ENCODE measurements around the gene MEST.
"Not testable (repeated sequence)": the region's sequence is repeated elsewhere in the genome, so short reads cannot be mapped to it uniquely, and the experiment has no call there.

The MEST gene

DNA sequence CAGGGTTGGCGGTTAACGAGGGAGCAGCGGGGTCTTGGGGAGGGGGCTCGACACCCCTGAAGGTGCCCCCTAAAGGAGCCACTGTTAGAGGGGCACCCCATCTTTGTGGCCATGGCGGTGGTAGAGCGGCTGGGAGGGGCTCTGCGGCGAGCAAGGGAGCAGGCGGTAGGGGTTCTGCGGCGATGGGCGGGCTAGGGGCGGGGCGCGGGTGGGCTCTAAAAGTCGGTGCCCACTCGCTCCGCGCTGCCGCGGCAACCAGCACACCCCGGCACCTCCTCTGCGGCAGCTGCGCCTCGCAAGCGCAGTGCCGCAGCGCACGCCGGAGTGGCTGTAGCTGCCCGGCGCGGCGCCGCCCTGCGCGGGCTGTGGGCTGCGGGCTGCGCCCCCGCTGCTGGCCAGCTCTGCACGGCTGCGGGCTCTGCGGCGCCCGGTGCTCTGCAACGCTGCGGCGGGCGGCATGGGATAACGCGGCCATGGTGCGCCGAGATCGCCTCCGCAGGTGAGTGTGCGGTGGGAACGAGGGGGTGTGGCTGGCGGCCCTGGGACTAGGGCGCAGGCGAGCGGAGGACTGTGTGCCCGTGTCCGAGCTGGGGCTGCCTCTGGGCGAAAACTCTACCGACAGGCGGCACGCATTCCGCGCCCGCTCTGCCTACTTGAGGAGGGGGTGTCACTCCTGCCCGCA lies at the start of gene MEST:
TSS of gene MEST (plus strand) at position 245 of the 682 bp plus-strand sequence. CDS start at position 474, 229 bp downstream.
- no peak for DNase-seq (ENCODE audit: low spot score)

DNA sequence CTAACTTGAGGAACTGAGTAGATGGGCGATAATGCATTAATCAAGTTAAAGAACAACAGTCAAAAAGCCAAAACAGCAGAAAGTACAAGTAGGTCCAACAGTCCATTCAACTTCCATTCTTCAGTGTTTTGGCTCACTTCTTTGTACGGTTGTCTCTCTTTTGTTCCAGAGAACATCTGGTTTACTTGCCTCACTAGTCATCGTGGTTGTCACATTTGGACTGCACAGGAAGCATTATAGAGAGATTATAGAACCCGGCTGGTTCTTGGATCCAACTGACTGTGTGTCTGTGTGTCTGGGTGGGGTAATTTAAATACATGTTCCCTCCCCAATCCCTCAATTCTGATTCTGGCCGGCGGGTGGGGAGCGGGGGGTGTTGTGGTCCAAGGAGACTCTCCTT lies 49.3 kb upstream of the MEST start:
- DNase-seq (ENCODE audit: low spot score), result no peak

DNA sequence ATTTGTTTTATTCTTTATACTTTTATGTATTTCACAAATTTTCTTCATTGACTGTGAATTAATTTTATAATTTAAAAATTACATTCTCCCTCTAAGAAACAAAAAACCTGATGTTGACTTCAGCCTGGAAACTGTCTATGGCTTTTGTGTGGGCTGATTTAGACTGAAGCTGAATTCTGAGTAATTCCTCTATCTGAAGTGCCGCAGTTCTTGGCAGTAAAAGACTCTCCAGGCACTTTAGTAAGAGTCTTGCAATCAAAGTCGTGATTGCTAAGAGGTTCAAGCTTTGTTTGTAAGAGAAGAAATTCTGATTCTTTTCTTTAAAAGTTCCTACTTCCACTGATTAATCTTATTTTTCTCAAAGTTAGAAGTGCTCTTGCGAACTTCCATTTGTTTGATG lies 47.7 kb upstream of the MEST start:
- DNase-seq (ENCODE audit: low spot score), result no peak

DNA sequence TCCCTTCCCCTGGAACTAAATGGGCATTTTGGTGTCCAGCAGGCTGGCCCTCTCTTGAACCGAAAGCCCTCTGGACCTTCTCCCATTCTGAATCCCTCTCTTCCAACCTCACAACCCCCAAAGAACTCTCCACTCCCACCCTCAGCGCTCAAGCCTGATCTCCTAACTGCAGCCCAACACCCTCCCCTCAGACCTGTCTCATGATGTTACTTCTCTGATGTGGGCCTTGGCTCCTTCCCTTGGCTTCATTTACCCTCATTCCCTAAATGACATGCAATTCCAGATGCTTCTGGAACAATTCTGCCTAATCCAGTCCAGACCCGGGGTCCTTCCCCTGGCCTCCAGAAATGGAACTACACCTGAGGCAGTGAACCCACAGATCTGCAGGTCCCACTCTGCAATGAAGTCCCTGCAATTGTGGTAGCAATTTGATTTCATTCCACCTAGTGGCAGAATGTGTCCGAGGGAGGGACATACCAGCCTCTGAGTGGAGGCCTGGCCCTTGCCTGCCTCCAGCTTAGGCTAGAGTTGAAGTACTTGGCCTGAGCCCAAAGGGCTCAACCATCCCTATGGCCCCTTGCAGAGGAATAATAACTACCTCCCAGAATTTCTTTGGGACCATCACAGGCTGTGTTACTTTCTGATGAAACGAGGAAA lies 47.0 kb upstream of the MEST start:
- no peak for DNase-seq (ENCODE audit: low spot score)

DNA sequence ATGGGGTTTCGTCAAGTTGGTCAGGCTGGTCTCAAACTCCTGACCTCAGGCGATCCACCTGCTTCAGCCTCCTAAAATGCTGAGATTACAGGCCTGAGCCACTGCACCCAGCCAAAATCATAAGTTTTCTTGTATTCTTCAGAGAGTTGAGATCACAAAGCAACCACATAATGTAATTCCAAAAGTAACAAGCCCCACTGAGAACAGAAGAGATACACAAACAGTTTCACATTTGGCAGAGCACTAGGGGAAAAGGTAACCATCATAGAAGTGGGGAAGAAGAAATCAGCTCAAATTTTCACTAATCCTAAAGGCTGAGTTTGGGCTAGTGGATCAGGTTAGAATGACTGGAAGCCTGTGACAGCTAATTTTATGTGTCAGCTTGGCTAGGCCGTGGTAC lies 45.6 kb upstream of the MEST start:
- no peak for DNase-seq (ENCODE audit: low spot score)

- not testable (repeated sequence) for DNase-seq (ENCODE audit: low spot score)
These were observed 40.5 kb upstream of the MEST start for GRCh38 chr7:130451344-130451743.

- DNase-seq (ENCODE audit: low spot score), result no peak
These were observed 38.9 kb upstream of the MEST start for GRCh38 chr7:130452951-130453350.

DNA sequence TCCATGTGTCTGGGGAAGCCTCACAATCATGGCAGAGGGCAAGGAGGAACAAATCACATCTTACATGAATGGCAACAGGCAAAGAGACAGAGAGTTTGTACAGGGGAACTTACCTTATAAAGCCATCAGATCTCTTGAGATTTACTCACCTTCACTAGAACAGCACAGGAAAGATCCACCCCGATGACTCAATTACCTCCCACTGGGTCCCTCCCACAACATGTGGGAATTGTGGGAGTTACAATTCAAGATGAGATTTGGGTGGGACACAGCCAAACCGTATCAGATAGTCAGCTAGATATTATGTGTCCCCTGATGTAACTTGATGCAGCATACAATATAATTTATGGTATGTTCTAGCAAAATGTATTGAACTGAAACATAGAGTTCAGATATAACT lies 36.9 kb upstream of the MEST start:
- DNase-seq (ENCODE audit: low spot score), result no peak

GRCh38 chr7:130458257-130458656 lies 33.6 kb upstream of the MEST start:
- peak; percentile 20 for DNase-seq (ENCODE audit: low spot score)

DNA sequence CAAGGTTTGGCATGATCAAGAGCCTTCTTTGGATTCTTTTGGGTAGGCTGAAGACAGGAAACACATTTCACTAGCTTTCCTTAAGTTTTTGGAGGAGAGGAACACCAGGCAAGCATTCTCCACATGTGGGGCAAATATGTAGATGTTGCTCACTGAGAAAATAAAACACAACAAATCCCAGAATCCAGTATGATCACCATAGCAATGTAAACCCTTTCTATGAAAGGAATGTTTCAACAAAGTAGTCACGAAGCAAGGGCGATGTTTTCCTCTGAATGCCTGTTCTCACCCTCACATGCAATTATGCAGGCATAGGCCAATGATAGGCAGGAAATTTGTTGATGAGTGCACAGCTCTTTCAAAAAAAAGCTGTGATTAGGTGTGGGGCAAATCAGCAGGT lies 30.6 kb upstream of the MEST start:
- no peak for DNase-seq (ENCODE audit: low spot score)

DNA sequence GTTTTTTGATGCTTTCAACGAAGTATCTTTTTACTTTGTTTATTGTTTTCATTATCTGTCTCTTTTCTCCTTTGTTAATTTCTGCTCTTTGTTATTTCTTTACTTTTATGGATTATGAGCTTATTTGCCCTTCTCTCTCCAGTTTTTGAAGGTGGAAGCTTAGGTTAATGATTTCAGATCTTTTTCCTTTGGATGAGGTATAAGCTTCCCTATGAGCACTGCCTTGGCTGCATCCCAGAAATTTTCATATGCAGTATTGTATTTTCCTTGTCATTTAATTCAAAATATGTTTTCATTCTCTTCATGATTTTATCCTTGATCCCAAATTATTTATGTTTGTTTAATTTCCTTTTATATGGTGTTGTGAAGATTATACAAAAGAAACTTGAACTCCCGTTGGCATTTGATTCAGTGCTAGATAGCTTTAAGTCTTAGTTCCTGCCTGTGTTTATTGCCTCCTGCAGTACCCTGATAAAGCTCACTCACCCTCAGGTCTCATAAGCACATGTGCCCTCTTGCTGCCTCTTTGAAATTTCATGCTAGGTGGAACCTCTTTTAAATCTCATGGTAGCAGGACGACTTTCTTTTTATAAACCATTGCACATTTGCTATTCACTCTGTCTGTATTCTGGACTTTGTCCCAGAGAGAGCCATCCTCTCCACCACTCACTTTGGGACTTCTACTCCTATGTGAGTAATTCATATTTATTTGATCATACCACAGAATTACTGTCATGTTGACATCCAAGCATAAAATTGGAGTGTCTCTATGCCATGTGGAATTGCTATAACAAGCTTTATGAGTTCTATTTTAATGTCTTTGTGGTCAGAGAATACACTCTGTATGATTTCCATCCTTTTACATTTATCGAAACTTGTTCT lies 28.1 kb upstream of the MEST start:
- DNase-seq (ENCODE audit: low spot score), result no peak

DNA sequence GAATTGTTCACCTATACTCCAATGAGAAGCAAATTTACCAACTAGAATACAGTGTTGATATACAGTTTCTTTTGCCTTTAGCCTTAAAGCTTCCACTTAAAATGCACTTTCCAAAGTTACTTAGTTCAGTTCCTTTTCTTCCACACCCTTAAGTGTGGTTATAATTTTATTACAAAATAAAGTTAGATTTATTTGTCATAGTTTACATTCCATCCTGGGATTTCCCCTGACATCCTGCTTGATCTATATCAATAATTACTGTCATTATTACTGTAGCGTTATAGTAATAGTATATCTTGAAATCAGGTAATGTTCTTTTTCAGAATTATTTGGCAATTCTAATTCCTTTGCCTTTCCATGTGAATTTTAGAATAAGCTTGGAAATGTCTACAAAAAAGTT lies 23.3 kb upstream of the MEST start:
- DNase-seq (ENCODE audit: low spot score), result no peak

DNA sequence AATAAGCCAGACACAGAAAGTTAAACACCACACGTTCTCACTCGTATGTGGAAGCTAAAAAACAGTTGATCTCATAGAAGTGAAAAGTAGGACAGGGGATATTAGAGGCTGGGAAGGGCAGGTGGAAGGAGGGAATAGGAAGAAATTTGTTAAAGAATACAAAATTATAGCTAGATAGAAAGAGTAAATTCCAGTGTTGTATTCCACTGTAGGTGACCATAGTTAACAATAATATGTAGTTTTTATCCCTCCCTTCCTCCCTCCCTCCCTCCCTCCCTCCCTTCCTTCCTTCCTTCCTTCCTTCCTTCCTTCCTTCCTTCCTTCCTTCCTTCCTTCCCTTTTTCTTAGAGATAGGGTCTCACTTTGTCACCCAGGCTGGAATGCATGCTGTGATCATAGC lies 19.9 kb upstream of the MEST start:
- DNase-seq (ENCODE audit: low spot score), result no peak

DNA sequence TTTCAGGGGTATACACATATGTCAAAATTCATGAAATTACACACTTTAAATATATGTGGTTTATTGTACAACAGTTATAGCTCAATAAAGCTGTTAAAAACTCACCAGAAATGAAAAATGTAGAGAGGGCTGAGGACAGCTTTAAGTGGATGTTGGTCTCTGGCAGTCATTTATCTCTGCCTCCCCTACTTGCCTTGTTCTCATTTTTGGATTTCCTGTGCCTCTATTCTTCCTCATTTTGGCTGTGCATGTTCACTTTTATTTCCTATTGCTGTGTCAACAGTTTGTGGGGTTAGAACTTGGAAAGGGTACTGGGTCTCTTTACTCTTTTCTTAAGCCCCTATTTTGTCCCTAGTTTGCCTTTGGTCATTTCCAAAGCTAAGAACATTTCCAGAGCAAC lies 18.6 kb upstream of the MEST start:
- no peak for DNase-seq (ENCODE audit: low spot score)

DNA sequence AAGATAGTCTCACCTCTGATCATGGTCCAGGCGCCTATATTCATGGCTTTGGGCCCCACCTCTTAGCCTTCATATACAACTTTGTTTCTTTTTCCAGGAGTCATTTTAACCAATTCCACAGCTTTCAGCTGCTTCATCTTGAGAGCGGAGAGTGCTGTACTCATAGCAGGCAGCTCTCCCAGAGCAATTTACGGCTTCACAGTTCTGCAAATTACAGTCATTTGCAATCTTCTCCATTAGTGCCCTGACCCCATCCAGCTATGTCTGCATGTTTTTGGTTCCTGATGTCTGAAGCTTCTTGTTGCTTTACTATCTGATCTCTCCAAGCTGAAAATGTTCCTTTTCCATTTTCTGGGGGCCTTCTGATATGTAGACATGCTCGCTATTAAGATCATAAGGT lies 18.0 kb upstream of the MEST start:
- DNase-seq (ENCODE audit: low spot score), result no peak

GRCh38 chr7:130475776-130476175 lies 16.1 kb upstream of the MEST start:
- DNase-seq (ENCODE audit: low spot score), result no peak

DNA sequence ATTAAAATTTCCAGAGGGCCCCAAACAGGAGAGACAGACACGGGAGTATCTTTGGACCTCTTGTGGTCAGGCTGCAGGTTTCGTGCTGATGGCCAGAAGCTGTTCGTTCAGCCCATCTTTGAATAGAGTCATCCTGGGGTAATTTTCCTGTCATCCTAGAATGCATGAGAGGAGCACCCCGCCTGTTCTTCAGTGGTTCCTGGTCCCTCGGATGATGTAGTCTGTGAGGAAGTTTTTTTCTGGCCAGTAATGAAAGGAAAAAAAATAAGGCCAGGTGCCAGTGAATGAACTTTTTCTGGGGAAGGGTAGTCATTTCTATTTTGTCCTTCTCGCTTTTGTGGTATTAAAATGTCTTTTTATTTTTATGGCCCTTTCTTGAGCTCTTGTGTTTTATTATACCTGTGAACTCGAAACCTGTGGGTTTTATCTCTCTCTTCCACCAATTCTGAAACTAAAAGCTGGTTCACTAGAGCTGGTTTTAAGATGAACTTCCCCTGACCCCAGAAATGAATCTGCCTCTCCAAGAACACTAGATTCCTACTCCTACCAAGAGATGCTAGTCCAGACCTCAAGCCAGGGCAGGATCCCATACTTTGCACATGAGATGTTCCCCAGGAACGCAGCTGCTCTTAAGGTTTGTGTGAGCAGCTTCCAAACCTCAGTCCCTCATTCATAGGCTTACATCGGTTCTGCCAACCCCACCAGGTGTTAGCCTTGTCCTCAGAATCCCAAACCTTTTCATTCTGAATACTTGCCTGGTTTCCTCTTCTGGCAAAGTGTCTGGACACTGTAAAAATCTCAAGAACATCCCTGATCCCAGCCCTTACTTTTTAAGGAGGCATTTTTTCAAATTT lies 15.4 kb upstream of the MEST start:
- DNase-seq (ENCODE audit: low spot score), result no peak

- DNase-seq (ENCODE audit: low spot score), result no peak
These were observed 12.9 kb upstream of the MEST start for GRCh38 chr7:130478991-130479390.

- no peak for DNase-seq (ENCODE audit: low spot score)
These were observed 12.0 kb upstream of the MEST start for GRCh38 chr7:130479716-130480400.

GRCh38 chr7:130481898-130482297 lies 10.0 kb upstream of the MEST start:
- no peak for DNase-seq (ENCODE audit: low spot score)

DNA sequence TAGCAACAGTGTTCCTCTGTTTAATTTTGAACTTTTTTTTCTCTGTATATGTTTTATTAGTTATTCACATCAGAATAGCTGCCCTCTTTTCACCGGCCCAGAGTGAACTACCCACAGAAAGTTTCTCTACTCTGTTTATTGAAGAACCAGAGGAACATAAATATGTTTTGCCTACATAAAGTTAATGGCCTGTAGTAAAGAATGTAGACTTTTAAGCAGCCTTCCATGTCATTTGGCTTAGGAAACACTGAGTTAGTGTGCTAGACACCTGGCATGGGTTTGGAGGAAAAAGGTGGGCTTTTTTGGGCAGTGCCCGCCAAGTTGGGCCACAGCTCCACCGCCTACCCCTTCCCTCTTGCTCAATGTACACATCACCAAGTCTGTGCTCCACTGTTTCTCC lies 8.9 kb upstream of the MEST start:
- no peak for DNase-seq (ENCODE audit: low spot score)

DNA sequence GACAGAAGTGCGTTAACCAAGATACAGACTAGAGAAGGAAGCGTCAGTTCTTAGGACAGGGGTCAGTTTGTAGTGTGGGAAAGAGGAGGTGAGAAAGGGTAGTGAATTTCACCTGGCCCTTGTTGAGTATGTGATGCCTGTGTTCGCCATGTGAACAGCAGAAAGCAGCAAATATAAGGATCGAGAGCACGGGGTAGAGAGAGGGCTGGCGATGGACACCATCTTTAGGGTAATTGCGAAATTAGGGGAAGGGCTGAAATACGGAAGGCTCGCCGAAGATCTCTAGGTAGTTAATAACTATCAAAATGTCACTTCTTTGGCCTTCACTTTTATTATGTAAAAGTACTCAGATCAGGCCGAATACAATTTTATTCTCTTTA lies 6.2 kb upstream of the MEST start:
- DNase-seq (ENCODE audit: low spot score), result no peak
